HL-60/S4 treated with retinoic acid at 250 ng/mL for 4 days and 3 days (cell line): ENCODE measurements around the gene HTR4.

Source experiments
- in situ Hi-C: fragments of 300-500 bp; cut with MboI; formaldehyde crosslinking; loops from 2 replicates; pipeline ENCODE4 v1.7.0; 2022; ENCODE audit warnings: low sequenced_read_pairs

HTR4 gene

GRCh38 chr5:148665431-148665830 lies 11.1 kb upstream of the HTR4 start:
- in situ Hi-C loops, result no loop called here

- in situ Hi-C loops, result no loop called here
These were observed 9.2 kb upstream of the HTR4 start for GRCh38 chr5:148663509-148663908.

GRCh38 chr5:148660346-148660660 lies 6.0 kb upstream of the HTR4 start:
- in situ Hi-C loops, result no loop called here

GRCh38 chr5:148659641-148660345 lies 5.5 kb upstream of the HTR4 start:
- in situ Hi-C loops, result no loop called here

GRCh38 chr5:148653291-148653835 lies 964 bp downstream of the HTR4 start:
- in situ Hi-C loops, result no loop called here

GRCh38 chr5:148651528-148651927 lies 2.8 kb downstream of the HTR4 start:
- in situ Hi-C loops, result no loop called here

GRCh38 chr5:148645527-148645926 lies 8.8 kb downstream of the HTR4 start:
- in situ Hi-C loops, result no loop called here

- in situ Hi-C loops, result no loop called here
These were observed 12.6 kb downstream of the HTR4 start for GRCh38 chr5:148641735-148642134.

- in situ Hi-C loops, result no loop called here
These were observed 13.9 kb downstream of the HTR4 start for GRCh38 chr5:148640471-148640870.

- in situ Hi-C loops, result no loop called here
These were observed 15.2 kb downstream of the HTR4 start for GRCh38 chr5:148639081-148639480.

GRCh38 chr5:148636353-148636752 lies 18.0 kb downstream of the HTR4 start:
- in situ Hi-C loops, result no loop called here

- in situ Hi-C loops, result no loop called here
These were observed 18.8 kb downstream of the HTR4 start for GRCh38 chr5:148635321-148636083.

- in situ Hi-C loops, result no loop called here
These were observed 21.3 kb downstream of the HTR4 start for GRCh38 chr5:148633067-148633377.

- in situ Hi-C loops, result no loop called here
These were observed 21.9 kb downstream of the HTR4 start for GRCh38 chr5:148632255-148633066.

- in situ Hi-C loops, result no loop called here
These were observed 27.3 kb downstream of the HTR4 start for GRCh38 chr5:148626986-148627385.

GRCh38 chr5:148626081-148626613 lies 28.2 kb downstream of the HTR4 start:
- in situ Hi-C loops, result no loop called here

GRCh38 chr5:148625250-148625649 lies 29.1 kb downstream of the HTR4 start:
- in situ Hi-C loops, result no loop called here

GRCh38 chr5:148623741-148624140 lies 30.6 kb downstream of the HTR4 start:
- in situ Hi-C loops, result no loop called here

- in situ Hi-C loops, result no loop called here
These were observed 31.2 kb downstream of the HTR4 start for GRCh38 chr5:148623101-148623500.

GRCh38 chr5:148620696-148621095 lies 33.6 kb downstream of the HTR4 start:
- in situ Hi-C loops, result no loop called here

GRCh38 chr5:148620091-148620490 lies 34.2 kb downstream of the HTR4 start:
- in situ Hi-C loops, result no loop called here
